ENCODE measurements around the gene DDX11.
"Not testable (repeated sequence)": the region's sequence is repeated elsewhere in the genome, so short reads cannot be mapped to it uniquely, and the experiment has no call there.

- TF ChIP-seq CTCF (conservative IDR thresholded peaks at IDR 0.05); EZH2 (IDR thresholded peaks at IDR 0.05; ENCODE audit: low read depth): not testable (repeated sequence)
Observed at GRCh38 chr12:31125171-31125570, 51.5 kb downstream of the DDX11 start.
